Astrocyte of the cerebellum (primary cell): Measurements from ENCODE around the gene CCDC187.

ENCODE experiments used
- DNase-seq: peaks from one replicate; pipeline ENCODE4 v3.0.0-alpha.2; 2011; ENCODE audit warnings: low read depth
- H3K4me3 ChIP-seq: 2 replicates; pipeline ENCODE4 v1.5.1; 2011; ENCODE audit warnings: mild to moderate bottlenecking, low read depth, low read length, moderate library complexity
- in situ Hi-C: cut with HindIII; loops from 2 replicates; pipeline ENCODE4 v1.10.0; 2017; ENCODE audit warnings: low sequenced_read_pairs
- TF ChIP-seq, protein P1 (sequence below): IDR thresholded peaks from 2 replicates; pipeline ENCODE4 v1.5.1; 2012; ENCODE audit warnings: low read length, low read depth, moderate library complexity, mild to moderate bottlenecking; ENCODE audit errors: missing control alignments

The CCDC187 gene

DNA sequence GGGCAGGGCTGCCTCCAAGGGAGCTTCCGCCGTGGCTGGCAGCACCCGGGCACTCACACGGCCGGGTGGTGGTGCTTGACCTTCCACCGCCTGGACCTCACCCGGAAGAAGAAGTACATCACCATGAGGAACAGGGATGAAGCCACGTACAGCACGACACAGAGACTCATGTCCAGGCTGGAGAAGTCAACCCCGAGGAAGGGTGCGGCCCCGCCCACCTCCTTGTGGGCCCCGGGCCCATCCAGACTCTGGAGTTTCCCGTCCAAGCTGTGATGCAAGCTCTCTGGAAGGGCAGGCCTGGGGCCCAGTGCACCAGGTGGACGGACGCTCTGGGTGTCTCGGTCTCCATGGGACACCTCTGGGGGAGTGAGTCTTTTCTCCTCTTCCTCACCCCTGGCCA lies 95.2 kb downstream of the CCDC187 start:
- H3K4me3 ChIP-seq: no peak overlapping the region
- TF ChIP-seq, protein P1, sequence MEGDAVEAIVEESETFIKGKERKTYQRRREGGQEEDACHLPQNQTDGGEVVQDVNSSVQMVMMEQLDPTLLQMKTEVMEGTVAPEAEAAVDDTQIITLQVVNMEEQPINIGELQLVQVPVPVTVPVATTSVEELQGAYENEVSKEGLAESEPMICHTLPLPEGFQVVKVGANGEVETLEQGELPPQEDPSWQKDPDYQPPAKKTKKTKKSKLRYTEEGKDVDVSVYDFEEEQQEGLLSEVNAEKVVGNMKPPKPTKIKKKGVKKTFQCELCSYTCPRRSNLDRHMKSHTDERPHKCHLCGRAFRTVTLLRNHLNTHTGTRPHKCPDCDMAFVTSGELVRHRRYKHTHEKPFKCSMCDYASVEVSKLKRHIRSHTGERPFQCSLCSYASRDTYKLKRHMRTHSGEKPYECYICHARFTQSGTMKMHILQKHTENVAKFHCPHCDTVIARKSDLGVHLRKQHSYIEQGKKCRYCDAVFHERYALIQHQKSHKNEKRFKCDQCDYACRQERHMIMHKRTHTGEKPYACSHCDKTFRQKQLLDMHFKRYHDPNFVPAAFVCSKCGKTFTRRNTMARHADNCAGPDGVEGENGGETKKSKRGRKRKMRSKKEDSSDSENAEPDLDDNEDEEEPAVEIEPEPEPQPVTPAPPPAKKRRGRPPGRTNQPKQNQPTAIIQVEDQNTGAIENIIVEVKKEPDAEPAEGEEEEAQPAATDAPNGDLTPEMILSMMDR: no peak
- no peak for DNase-seq
- in situ Hi-C loops: loop anchor here (5.0 kb wide), 1 partner anchor 51 kb away; no protein-coding TSS in a partner anchor

DNA sequence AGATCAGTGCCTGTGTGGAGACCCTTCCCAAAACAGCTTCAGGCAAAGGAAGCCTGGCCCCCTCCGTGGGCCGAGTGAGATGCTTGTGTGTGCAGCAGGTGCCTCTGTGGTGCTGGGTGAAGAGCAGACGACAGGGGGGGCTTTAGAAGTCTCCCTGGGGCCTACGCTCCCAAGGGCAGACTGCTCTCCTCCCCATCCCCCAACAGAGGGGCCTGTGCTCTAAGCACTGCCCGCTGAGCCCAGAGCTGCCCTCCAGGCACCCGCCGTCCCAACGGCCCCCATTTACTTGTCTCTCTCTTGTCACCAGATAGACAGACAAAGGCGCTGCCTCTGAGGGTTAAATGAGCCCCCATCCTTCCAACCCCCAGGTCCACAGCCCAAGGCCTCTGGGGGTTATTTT lies 96.3 kb downstream of the CCDC187 start:
- DNase-seq: no peak
- TF ChIP-seq, protein P1: no peak
- H3K4me3 ChIP-seq: no peak overlapping the region
- in situ Hi-C loops: loop anchor here (5.0 kb wide), 1 partner anchor 50 kb away; no protein-coding TSS in a partner anchor

DNA sequence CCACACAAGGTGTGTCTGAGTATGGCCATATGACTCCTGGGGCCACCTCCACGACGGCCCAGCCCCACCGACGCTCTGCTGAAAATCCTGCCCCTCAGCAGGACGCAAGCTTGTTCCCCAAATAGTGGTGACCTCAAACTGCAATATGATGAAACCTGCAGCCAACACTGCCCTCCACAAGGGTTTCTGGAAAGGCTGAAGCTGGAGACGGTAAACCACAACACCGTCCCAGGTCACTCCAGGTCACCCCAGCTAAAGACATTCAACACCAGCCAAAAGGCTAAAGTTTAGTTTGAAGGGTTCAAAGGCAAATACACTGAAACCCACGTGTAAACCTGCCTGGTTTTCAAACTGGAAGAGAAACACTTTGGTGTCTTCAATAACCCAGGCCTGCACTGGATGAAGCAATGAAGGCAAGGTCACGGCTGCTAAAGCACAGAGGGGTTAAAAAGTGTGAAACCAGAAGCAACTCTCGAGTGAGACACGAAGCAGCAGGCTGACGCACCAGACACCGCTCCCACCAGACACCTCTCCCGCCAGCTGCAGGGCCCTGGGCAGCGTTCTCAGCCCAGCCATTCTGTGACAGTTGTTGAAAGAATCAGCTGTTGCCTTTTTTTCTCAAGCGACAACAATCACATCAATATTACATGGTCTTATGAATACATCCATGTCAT lies 97.2 kb downstream of the CCDC187 start:
- no peak for DNase-seq
- TF ChIP-seq, protein P1: no peak
- in situ Hi-C loops: loop anchor here (5.0 kb wide), 1 partner anchor 49 kb away; no protein-coding TSS in a partner anchor
- H3K4me3 ChIP-seq: no peak overlapping the region

DNA sequence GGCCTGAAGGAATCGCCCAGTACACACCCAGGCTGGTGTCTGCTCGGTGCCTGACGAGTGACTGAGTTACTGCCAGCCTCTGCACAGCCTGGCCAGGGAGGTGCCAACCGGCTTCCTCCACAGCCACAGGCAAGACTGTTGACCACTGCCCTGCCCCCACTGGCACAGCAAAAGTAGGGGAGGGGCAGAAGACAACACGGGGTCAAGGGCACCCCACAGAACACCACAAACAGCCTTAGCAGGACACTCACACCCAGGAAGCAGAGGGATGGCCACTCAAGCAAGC lies 98.2 kb downstream of the CCDC187 start:
- TF ChIP-seq, protein P1: no peak
- in situ Hi-C loops: loop anchor here (5.0 kb wide), 1 partner anchor 48 kb away; no protein-coding TSS in a partner anchor
- H3K4me3 ChIP-seq: no peak overlapping the region
- DNase-seq: no peak

DNA sequence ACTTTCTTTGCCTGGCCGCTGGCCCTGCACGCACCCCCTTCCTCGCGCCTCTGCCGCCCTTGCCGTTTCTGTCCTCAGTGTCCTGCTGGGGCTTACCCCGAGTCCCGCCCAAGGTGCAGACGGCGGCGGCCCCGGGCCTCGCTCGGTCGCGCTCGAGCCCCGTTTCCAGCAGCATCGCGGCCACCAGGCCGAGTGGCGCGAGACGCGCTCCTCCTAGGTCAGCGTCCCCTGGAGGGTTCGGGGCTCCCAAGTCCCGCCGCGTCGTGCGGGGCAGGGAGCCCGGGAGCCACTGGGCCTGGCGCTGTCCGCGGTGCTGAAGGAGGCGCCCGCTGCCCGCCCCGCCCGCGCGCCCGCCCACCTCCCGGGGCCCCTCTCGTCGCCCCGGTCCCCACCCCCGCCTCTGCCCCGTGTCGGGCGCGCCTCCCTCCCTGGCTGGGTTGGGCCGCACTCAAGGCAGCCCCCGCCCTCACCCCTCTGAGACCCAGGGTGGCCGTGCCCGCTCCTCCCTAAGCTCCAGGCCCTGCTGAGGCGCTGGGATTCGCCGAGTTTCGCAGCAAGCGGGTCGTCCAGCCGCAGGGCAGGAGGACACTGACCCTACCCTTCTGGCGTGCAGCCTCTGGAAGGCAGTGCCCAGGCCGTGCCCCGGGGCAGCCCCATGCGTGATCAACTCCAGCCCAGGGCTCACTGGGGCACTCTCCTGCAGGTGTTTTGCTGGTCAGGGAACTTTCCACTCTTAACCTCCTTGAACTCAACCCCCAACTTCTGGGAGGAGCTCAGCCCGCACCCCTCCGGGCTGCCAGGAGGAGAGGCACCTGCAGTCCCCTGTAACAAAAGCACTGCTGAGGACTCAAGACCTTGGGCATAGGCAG lies 98.8 kb downstream of the CCDC187 start, which contains the start of gene LHX3:
Gene LHX3, minus strand, starts transcription at position 291 of the 869 bp plus-strand sequence. Its CDS starts 116 bp downstream, at position 175.
- TF ChIP-seq, protein P1: no peak
- DNase-seq: no peak
- in situ Hi-C loops: loop anchor here (5.0 kb wide), 1 partner anchor 48 kb away; no protein-coding TSS in a partner anchor
- no peak within 1 kb of the TSS for H3K4me3 ChIP-seq

DNA sequence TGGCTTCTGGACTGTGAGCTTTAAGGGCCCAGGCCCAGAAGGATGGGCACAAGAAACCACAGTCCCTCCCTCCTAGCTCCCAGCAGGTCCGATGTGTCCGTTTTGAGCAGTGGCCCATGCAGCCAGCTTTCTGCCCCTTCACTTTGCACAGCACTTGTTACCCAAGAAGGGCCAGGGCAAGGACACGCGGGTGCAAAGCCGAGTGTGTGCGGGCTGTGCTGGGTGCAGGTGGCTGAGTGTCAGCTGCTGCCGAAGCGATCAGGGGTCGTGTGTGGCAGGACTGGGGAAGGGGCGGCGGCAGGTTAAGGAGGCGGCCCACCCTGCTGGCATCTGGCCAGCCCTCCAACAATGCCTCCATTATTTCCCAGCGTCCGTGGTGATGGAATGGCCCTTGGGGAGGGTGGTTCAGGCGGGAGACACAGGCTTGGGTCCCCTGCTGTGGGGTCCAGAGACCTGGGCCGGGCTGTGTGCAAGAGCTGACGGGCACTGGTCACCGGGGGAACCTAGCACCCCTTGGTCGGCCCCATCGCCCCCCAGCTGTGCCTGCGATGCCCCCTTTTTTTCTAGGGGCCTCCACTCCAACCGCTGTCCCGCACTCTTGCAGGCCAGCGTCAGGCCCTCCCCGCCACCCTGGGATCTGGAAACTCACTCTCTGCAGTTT lies 99.6 kb downstream of the CCDC187 start:
- H3K4me3 ChIP-seq: no peak overlapping the region
- DNase-seq: no peak
- TF ChIP-seq, protein P1: no peak
- in situ Hi-C loops: no loop called here
